Osteocyte (in vitro differentiated cells): ENCODE measurements around the gene SPARCL1. TPM values are rescaled to one million over a fixed set of nuclear protein-coding genes. Genes with fewer than 3 reads are reported as not detected.

Source experiments
- DNase-seq: peaks from one replicate; pipeline ENCODE4 v3.0.0; 2021; ENCODE audit warnings: mixed read lengths; ENCODE audit not compliant: unreplicated experiment; ENCODE audit errors: extremely low spot score
- H3K27ac Mint-ChIP-seq: one replicate; pipeline ENCODE4 v1.8.0; 2021; ENCODE audit warnings: mild to moderate bottlenecking, mixed read lengths; ENCODE audit not compliant: unreplicated experiment
- H3K27me3 Mint-ChIP-seq: one replicate; pipeline ENCODE4 v1.8.0; 2021; ENCODE audit warnings: mixed read lengths; ENCODE audit not compliant: unreplicated experiment
- H3K36me3 Mint-ChIP-seq: one replicate; pipeline ENCODE4 v1.8.0; 2021; ENCODE audit warnings: mixed read lengths; ENCODE audit not compliant: unreplicated experiment
- H3K4me1 Mint-ChIP-seq: one replicate; pipeline ENCODE4 v1.8.0; 2021; ENCODE audit warnings: mixed read lengths; ENCODE audit not compliant: unreplicated experiment
- H3K4me3 Mint-ChIP-seq: one replicate; pipeline ENCODE4 v1.8.0; 2021; ENCODE audit warnings: mild to moderate bottlenecking, moderate library complexity, mixed read lengths; ENCODE audit not compliant: unreplicated experiment
- H3K9me3 Mint-ChIP-seq: one replicate; pipeline ENCODE4 v1.8.0; 2021; ENCODE audit warnings: mixed read lengths; ENCODE audit not compliant: unreplicated experiment
- total RNA-seq: library from RNA; stranded (reverse); gene quantifications from 2 replicates; pipeline ENCODE4 v1.2.1, GENCODE V29; 2021
- TF ChIP-seq, protein P1 (sequence below): fragments of 200-600 bp; sonication (generic); IDR thresholded peaks from 2 replicates; pipeline ENCODE4 v1.5.0; 2021; ENCODE audit warnings: antibody characterized with exemption, mild to moderate bottlenecking, moderate library complexity

Gene SPARCL1
- total RNA-seq, 1 donor from 2014 or later = 4.0 TPM

DNA sequence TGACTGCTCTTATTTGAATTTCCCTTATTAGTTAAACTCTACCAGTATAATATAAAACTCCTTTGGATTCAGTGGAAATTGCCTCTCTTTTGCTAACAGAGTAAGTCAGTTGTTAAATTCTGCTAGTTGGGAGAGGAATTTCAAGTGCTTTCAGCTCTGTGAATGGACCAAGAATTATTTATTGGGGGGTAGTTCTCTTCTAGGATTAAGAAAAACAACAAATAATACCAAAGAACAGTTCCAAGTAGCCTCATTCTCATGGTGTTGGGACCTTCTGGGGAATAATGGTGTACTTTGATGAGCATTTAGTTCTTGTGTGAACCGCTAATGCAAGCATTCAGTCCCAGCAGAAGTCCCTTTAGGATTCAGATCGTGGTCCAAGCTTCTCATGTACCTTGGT lies 11.6 kb downstream of the SPARCL1 start:
- Mint-ChIP-seq H3K27me3 (no peaks in the 10 kb centered on the region), H3K4me3 (no peak overlapping the region), H3K4me1 (no peaks in the 10 kb centered on the region), H3K27ac (no peak overlapping the region), H3K36me3 (no peaks in the 10 kb centered on the region), H3K9me3 (no peaks in the 10 kb centered on the region)
- DNase-seq = no peak
- TF ChIP-seq, protein P1, sequence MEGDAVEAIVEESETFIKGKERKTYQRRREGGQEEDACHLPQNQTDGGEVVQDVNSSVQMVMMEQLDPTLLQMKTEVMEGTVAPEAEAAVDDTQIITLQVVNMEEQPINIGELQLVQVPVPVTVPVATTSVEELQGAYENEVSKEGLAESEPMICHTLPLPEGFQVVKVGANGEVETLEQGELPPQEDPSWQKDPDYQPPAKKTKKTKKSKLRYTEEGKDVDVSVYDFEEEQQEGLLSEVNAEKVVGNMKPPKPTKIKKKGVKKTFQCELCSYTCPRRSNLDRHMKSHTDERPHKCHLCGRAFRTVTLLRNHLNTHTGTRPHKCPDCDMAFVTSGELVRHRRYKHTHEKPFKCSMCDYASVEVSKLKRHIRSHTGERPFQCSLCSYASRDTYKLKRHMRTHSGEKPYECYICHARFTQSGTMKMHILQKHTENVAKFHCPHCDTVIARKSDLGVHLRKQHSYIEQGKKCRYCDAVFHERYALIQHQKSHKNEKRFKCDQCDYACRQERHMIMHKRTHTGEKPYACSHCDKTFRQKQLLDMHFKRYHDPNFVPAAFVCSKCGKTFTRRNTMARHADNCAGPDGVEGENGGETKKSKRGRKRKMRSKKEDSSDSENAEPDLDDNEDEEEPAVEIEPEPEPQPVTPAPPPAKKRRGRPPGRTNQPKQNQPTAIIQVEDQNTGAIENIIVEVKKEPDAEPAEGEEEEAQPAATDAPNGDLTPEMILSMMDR = no peak

DNA sequence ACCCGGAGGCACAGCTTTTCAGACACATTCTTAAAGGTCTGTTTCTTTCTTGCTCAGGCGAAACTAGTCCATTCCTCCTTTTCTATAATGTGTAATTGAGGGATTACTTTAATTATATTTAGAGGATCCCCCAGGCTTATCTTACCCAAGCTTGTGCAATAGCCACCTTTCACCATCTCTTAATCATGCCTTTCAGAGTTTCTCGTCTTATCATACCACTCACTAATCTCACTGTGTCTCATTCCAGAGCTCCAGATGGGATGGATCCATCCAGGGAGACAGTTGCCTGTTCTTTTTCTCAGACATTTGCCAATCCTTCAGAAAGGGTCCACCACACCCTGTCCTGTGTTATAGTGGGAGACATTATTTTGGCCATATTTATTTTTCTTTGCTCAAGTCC lies 12.5 kb downstream of the SPARCL1 start:
- H3K27me3 Mint-ChIP-seq = no peaks in the 10 kb centered on the region
- H3K4me3 Mint-ChIP-seq = no peak overlapping the region
- TF ChIP-seq, protein P1 = no peak
- no peaks in the 10 kb centered on the region for H3K36me3 Mint-ChIP-seq
- DNase-seq = no peak
- H3K27ac Mint-ChIP-seq = no peak overlapping the region
- H3K4me1 Mint-ChIP-seq = no peaks in the 10 kb centered on the region
- no peaks in the 10 kb centered on the region for H3K9me3 Mint-ChIP-seq

DNA sequence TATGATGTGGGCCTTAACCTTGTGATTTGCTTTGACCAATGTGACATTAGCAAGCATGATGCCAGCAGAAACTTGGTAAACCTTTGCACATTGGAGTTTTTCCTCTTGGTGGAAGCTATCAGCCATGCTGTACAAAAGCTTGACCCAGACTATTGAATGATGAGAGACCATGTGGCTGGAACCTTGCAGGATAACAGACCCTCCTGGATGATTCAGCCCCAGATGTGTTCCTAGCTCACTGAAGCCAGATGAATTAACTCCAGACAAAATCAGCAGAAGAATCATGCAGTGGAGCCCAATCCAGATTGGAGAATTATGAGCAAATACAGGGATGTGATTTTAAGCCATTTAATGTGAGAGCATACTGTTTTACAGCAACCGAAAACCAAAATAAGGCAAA lies 16.8 kb downstream of the SPARCL1 start:
- no peaks in the 10 kb centered on the region for H3K9me3 Mint-ChIP-seq
- no peak overlapping the region for H3K27ac Mint-ChIP-seq
- TF ChIP-seq, protein P1 = no peak
- no peak overlapping the region for H3K4me3 Mint-ChIP-seq
- DNase-seq = no peak
- H3K36me3 Mint-ChIP-seq = no peaks in the 10 kb centered on the region
- H3K4me1 Mint-ChIP-seq = peaks cover 2% of the 10 kb centered on the region
- H3K27me3 Mint-ChIP-seq = no peaks in the 10 kb centered on the region

DNA sequence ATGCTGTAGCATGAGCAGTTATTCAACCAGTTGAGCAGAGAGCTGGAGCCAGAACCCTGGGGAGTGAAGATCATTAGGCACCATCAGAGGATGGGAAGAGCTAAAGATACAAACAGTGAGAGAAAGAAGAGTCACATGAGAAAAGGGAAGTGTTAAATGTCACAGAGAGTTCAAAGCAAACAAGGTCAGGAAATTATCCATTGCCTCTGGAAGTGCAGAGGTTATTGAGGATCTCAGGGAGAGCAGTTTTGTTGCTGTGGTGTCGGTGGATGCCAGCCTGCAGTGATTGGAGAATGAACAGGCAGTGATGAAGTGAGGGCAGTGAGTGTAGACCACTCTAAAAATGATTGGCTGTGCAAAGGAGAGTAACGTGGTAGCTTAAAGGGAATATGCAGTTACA lies 17.7 kb downstream of the SPARCL1 start:
- no peaks in the 10 kb centered on the region for H3K36me3 Mint-ChIP-seq
- H3K9me3 Mint-ChIP-seq = no peaks in the 10 kb centered on the region
- H3K4me3 Mint-ChIP-seq = no peak overlapping the region
- no peaks in the 10 kb centered on the region for H3K27me3 Mint-ChIP-seq
- DNase-seq = no peak
- no peak overlapping the region for H3K27ac Mint-ChIP-seq
- TF ChIP-seq, protein P1 = no peak
- H3K4me1 Mint-ChIP-seq = peaks cover 8% of the 10 kb centered on the region

DNA sequence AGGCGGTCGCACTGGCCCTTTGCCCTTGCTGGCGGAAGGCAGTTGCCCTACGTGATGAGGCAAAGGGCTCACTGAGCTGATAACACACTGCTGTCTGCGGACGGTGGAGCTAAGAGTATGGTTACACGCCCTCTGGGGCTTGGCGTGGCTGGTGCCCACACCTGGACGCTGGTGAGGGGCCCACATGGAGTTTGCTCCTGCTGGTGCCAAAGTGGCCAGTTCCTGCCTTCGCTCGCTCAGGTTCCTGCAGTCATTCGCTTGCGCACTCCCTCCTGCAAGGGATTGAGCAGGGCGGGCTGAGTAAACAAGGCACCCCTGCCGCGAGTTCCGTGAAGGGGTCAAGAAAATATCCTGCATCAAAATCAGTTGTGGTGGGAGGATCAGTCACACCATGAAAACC lies 18.4 kb downstream of the SPARCL1 start:
- no peaks in the 10 kb centered on the region for H3K36me3 Mint-ChIP-seq
- TF ChIP-seq, protein P1 = no peak
- no peaks in the 10 kb centered on the region for H3K27me3 Mint-ChIP-seq
- no peak overlapping the region for H3K27ac Mint-ChIP-seq
- no peaks in the 10 kb centered on the region for H3K9me3 Mint-ChIP-seq
- no peak for DNase-seq
- no peak overlapping the region for H3K4me3 Mint-ChIP-seq
- H3K4me1 Mint-ChIP-seq = peaks cover 8% of the 10 kb centered on the region
